ENCODE results near the gene ESRRG.

- TF ChIP-seq GATA2 (IDR thresholded peaks at IDR 0.05; ENCODE audit: low read depth, low read length) = no peak
- no peak for TF ChIP-seq GATA3 (IDR thresholded peaks at IDR 0.05; ENCODE audit: low read depth, low read length)
Measured at GRCh38 chr1:216691710-216692109, 31.5 kb downstream of the ESRRG start.

Measured in SH-SY5Y (cell line).